ENCODE results near the gene TMEFF2.

Gene TMEFF2

DNA sequence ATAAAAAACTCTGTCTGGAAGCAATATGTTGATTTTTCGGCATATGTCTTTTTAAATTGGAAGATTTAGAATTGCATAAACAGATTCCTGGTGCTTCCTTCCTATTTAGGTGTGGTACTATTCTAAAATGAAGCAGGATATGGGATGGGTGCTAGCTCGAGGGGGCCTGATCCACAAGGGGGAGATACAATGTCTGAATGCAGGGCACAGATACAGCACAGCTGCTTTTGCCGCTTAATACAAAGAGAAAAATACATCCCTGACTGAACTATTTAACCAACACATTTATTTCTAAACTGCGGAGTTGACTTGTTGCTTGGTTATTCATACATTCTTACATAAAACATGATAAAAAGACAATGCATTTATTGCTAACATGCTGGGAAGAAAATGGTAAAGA is 169.1 kb downstream of the TMEFF2 start:
- no peak overlapping the region for H3K4me3 ChIP-seq (ENCODE audit: low read depth, low read length)
- DNase-seq (ENCODE audit: low read depth): no peak
- TF ChIP-seq POLR2A (IDR thresholded peaks at IDR 0.05; ENCODE audit: extremely low read depth, insufficient read length): no peak
- TF ChIP-seq, protein P1, sequence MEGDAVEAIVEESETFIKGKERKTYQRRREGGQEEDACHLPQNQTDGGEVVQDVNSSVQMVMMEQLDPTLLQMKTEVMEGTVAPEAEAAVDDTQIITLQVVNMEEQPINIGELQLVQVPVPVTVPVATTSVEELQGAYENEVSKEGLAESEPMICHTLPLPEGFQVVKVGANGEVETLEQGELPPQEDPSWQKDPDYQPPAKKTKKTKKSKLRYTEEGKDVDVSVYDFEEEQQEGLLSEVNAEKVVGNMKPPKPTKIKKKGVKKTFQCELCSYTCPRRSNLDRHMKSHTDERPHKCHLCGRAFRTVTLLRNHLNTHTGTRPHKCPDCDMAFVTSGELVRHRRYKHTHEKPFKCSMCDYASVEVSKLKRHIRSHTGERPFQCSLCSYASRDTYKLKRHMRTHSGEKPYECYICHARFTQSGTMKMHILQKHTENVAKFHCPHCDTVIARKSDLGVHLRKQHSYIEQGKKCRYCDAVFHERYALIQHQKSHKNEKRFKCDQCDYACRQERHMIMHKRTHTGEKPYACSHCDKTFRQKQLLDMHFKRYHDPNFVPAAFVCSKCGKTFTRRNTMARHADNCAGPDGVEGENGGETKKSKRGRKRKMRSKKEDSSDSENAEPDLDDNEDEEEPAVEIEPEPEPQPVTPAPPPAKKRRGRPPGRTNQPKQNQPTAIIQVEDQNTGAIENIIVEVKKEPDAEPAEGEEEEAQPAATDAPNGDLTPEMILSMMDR (IDR thresholded peaks at IDR 0.05; ENCODE audit: low read depth, low read length): no peak
- no peak for TF ChIP-seq MYC (IDR thresholded peaks at IDR 0.05; ENCODE audit: low read depth, low read length)
- TF ChIP-seq, protein P2, sequence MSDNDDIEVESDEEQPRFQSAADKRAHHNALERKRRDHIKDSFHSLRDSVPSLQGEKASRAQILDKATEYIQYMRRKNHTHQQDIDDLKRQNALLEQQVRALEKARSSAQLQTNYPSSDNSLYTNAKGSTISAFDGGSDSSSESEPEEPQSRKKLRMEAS (IDR thresholded peaks at IDR 0.05; ENCODE audit: low read depth, low read length): no peak

DNA sequence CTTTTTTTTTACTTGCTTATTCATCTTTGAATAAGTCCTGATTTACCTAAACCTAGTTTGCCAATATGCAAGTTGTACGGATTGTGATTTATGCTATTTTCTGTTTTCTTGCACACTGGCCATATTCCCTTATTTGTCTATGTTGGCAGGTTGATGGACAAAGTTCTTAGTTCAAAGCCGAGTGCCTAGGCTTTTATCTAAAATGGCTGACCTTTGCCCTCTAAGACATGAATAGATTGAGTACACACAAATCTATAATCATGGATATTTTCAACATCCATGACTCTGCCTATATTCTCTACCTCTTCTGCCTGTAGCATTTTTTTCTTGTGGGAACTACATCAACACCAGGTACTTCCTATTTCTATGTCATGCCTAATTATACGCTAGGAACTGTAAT is 171.7 kb downstream of the TMEFF2 start:
- DNase-seq (ENCODE audit: low read depth): no peak
- no peak overlapping the region for H3K4me3 ChIP-seq (ENCODE audit: low read depth, low read length)
- TF ChIP-seq MYC (IDR thresholded peaks at IDR 0.05; ENCODE audit: low read depth, low read length): no peak
- TF ChIP-seq, protein P1 (IDR thresholded peaks at IDR 0.05; ENCODE audit: low read depth, low read length): no peak
- TF ChIP-seq, protein P2 (IDR thresholded peaks at IDR 0.05; ENCODE audit: low read depth, low read length): no peak
- no peak for TF ChIP-seq POLR2A (IDR thresholded peaks at IDR 0.05; ENCODE audit: extremely low read depth, insufficient read length)

DNA sequence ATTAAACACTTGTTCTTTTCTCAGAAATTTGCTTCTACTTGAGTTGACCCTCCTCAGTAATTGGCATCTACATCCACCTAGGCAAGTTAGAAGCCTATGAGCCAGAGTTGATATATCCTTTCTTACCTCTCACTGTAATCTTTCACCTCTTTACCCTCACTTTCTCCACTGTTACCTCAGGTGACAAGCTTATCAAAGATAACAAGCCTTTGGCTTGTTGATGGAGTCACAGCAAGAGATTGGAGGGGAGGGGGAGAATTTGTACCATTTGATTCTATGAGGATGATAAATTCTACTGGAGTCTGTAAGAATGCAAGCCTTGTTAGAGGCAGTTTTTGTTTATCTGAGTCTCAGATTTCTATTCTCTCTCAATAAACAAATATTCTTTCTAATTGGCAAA is 176.9 kb downstream of the TMEFF2 start:
- H3K4me3 ChIP-seq (ENCODE audit: low read depth, low read length): no peak overlapping the region
- no peak for DNase-seq (ENCODE audit: low read depth)
- no peak for TF ChIP-seq MYC (IDR thresholded peaks at IDR 0.05; ENCODE audit: low read depth, low read length)
- TF ChIP-seq, protein P2 (IDR thresholded peaks at IDR 0.05; ENCODE audit: low read depth, low read length): no peak
- TF ChIP-seq, protein P1 (IDR thresholded peaks at IDR 0.05; ENCODE audit: low read depth, low read length): no peak
- no peak for TF ChIP-seq POLR2A (IDR thresholded peaks at IDR 0.05; ENCODE audit: extremely low read depth, insufficient read length)

DNA sequence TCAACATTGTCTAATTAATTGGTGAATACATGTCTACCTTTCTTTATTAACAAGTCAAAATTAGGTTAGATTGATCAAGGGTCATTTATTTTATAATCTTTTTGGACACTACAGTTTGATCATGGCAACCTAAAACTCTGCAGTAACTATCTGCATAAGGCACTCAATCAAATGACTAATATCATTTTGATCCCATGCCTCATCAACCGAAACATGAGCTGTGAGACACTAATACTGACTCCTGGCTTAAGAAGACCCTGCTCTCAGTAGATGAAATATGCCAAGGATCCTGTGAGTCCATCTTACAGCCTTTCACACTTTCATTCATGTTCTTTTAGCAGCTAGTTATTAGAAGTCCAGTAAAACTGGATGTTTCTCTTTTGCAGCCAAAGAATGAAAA is 178.5 kb downstream of the TMEFF2 start:
- H3K4me3 ChIP-seq (ENCODE audit: low read depth, low read length): no peak overlapping the region
- no peak for DNase-seq (ENCODE audit: low read depth)
- TF ChIP-seq, protein P1 (IDR thresholded peaks at IDR 0.05; ENCODE audit: low read depth, low read length): no peak
- TF ChIP-seq, protein P2 (IDR thresholded peaks at IDR 0.05; ENCODE audit: low read depth, low read length): no peak
- TF ChIP-seq POLR2A (IDR thresholded peaks at IDR 0.05; ENCODE audit: extremely low read depth, insufficient read length): no peak
- no peak for TF ChIP-seq MYC (IDR thresholded peaks at IDR 0.05; ENCODE audit: low read depth, low read length)

DNA sequence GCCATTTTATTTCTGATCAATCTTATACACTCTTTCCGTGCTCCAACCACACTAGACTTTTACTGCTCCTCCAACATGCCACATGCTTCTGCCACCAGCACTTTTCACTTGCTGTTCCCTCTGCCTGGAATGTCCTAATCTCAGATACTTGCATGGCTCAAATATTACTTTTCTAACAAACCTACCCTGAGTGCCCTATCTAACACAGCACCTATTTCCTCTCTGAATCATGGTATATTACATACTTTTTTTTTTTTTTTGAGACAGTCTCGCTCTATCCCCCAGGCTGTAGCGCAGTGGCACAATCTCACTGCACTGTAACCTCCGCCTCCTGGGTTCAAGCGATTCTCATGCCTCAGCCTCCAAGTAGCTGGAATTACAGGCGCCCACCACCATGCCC is 181.5 kb downstream of the TMEFF2 start:
- no peak for TF ChIP-seq MYC (IDR thresholded peaks at IDR 0.05; ENCODE audit: low read depth, low read length)
- TF ChIP-seq, protein P1 (IDR thresholded peaks at IDR 0.05; ENCODE audit: low read depth, low read length): no peak
- TF ChIP-seq, protein P2 (IDR thresholded peaks at IDR 0.05; ENCODE audit: low read depth, low read length): no peak
- no peak for TF ChIP-seq POLR2A (IDR thresholded peaks at IDR 0.05; ENCODE audit: extremely low read depth, insufficient read length)
- no peak for DNase-seq (ENCODE audit: low read depth)
- no peak overlapping the region for H3K4me3 ChIP-seq (ENCODE audit: low read depth, low read length)

DNA sequence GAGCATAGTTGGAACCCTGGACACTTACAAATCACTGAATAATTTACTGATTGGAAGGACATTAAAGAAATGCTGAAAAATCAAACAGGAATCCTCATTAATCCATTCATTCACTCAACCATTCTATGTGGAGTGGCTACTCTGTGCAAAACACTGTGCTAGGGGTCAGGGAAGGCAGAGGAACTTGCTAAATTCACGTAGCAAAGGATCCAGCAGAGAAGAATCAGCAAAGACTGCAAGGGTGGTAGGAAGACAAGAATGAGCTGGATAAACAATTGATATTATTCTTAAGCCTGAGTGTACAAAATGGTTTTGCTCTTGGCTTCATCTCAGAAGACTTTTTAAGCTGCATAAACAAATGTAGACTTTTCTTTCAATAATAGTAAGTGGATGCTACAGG is 183.5 kb downstream of the TMEFF2 start:
- TF ChIP-seq, protein P1 (IDR thresholded peaks at IDR 0.05; ENCODE audit: low read depth, low read length): no peak
- TF ChIP-seq, protein P2 (IDR thresholded peaks at IDR 0.05; ENCODE audit: low read depth, low read length): no peak
- TF ChIP-seq MYC (IDR thresholded peaks at IDR 0.05; ENCODE audit: low read depth, low read length) (no peak), POLR2A (IDR thresholded peaks at IDR 0.05; ENCODE audit: extremely low read depth, insufficient read length) (no peak)
- no peak overlapping the region for H3K4me3 ChIP-seq (ENCODE audit: low read depth, low read length)
- DNase-seq (ENCODE audit: low read depth): no peak

All from NB4 (cell line).